ENCODE data around the gene ALG8.
A peak's percentile ranks its signal among the peaks of the same experiment; 100 is the strongest.

ALG8 gene

GRCh38 chr11:78147807-78148206 is 8.4 kb upstream of the ALG8 start:
- H3K27me3 ChIP-seq = no peaks in the 10 kb centered on the region
- no peaks in the 10 kb centered on the region for H3K9me3 ChIP-seq
- H3K36me3 ChIP-seq = no peaks in the 10 kb centered on the region
- H3K27ac ChIP-seq = no peak overlapping the region
- TF ChIP-seq CTCF (IDR thresholded peaks at IDR 0.05) = no peak
- no peak overlapping the region for H3K4me3 ChIP-seq (ENCODE audit: low read depth in 1 of 2, low read length in 1 of 2)
- no peaks in the 10 kb centered on the region for H3K4me1 ChIP-seq (ENCODE audit: control insufficient read depth in 1 of 2, insufficient read depth in 1 of 2, low read depth in 1 of 2, low read length in 1 of 2)

GRCh38 chr11:78145511-78146025 is 6.1 kb upstream of the ALG8 start:
- Histone ChIP-seq H3K27ac (no peak overlapping the region), H3K27me3 (no peaks in the 10 kb centered on the region), H3K36me3 (no peaks in the 10 kb centered on the region), H3K4me3 (ENCODE audit: low read depth in 1 of 2, low read length in 1 of 2) (no peak overlapping the region), H3K4me1 (ENCODE audit: control insufficient read depth in 1 of 2, insufficient read depth in 1 of 2, low read depth in 1 of 2, low read length in 1 of 2) (no peaks in the 10 kb centered on the region), H3K9me3 (no peaks in the 10 kb centered on the region)
- TF ChIP-seq CTCF (IDR thresholded peaks at IDR 0.05) = no peak

GRCh38 chr11:78140392-78141077 is 1.1 kb upstream of the ALG8 start:
- no peaks in the 10 kb centered on the region for H3K36me3 ChIP-seq
- TF ChIP-seq CTCF (IDR thresholded peaks at IDR 0.05) = no peak
- no peaks in the 10 kb centered on the region for H3K9me3 ChIP-seq
- no peak overlapping the region for H3K4me3 ChIP-seq (ENCODE audit: low read depth in 1 of 2, low read length in 1 of 2)
- H3K4me1 ChIP-seq (ENCODE audit: control insufficient read depth in 1 of 2, insufficient read depth in 1 of 2, low read depth in 1 of 2, low read length in 1 of 2) = peaks cover 12 to 14% of the 10 kb centered on the region in 2 experiments
- H3K27ac ChIP-seq = no peak overlapping the region
- no peaks in the 10 kb centered on the region for H3K27me3 ChIP-seq

GRCh38 chr11:78138694-78139421 is 568 bp downstream of the ALG8 start:
- no peaks in the 10 kb centered on the region for H3K27me3 ChIP-seq
- TF ChIP-seq CTCF (IDR thresholded peaks at IDR 0.05) = no peak
- H3K27ac ChIP-seq = peak overlapping the region; percentile 52
- peaks cover 12 to 14% of the 10 kb centered on the region in 2 experiments for H3K4me1 ChIP-seq (ENCODE audit: control insufficient read depth in 1 of 2, insufficient read depth in 1 of 2, low read depth in 1 of 2, low read length in 1 of 2)
- H3K36me3 ChIP-seq = no peaks in the 10 kb centered on the region
- H3K4me3 ChIP-seq (ENCODE audit: low read depth in 1 of 2, low read length in 1 of 2) = peak overlapping the region; percentile 62 to 76
- no peaks in the 10 kb centered on the region for H3K9me3 ChIP-seq

GRCh38 chr11:78138291-78138690 is 1.1 kb downstream of the ALG8 start:
- H3K27ac ChIP-seq = no peak overlapping the region
- H3K4me1 ChIP-seq (ENCODE audit: control insufficient read depth in 1 of 2, insufficient read depth in 1 of 2, low read depth in 1 of 2, low read length in 1 of 2) = peaks cover 12 to 14% of the 10 kb centered on the region in 2 experiments
- no peak for TF ChIP-seq CTCF (IDR thresholded peaks at IDR 0.05)
- H3K4me3 ChIP-seq (ENCODE audit: low read depth in 1 of 2, low read length in 1 of 2) = peak overlapping the region in 1 of 2 experiments; percentile 62
- H3K36me3 ChIP-seq = no peaks in the 10 kb centered on the region
- H3K9me3 ChIP-seq = no peaks in the 10 kb centered on the region
- no peaks in the 10 kb centered on the region for H3K27me3 ChIP-seq

Data from neutrophil (primary cell).